AG04449 (cell line): ENCODE data around the gene SYNCRIP.

Source experiments
- CTCF ChIA-PET: fragments of 350-600 bp; formaldehyde crosslinking; extraction: SDS; loops from one replicate; lab custom pipeline; 2021; ENCODE audit warnings: antibody characterized with exemption; lab: Yijun Ruan, JAX
- POLR2A ChIA-PET: fragments of 400-600, 350-600 bp; formaldehyde crosslinking; extraction: SDS; loops from one replicate; lab custom pipeline; 2020; ENCODE audit warnings: antibody characterized with exemption, inconsistent platforms; lab: Yijun Ruan, JAX
- DNase-seq: peaks from one replicate; pipeline ENCODE4 v3.0.0-alpha.2; 2010; ENCODE audit warnings: low read depth, low spot score
- H3K4me3 ChIP-seq: 2 replicates; pipeline ENCODE4 v1.5.1; 2011; ENCODE audit warnings: low read depth, mild to moderate bottlenecking, control low read depth, low read length
- TF ChIP-seq, protein P1 (sequence below): IDR thresholded peaks from one replicate; pipeline ENCODE4 v1.5.1; 2011; ENCODE audit warnings: mild to moderate bottlenecking, moderate library complexity, low read length, control low read depth, inconsistent platforms; ENCODE audit not compliant: insufficient read depth; ENCODE audit errors: missing control alignments

The SYNCRIP gene

DNA sequence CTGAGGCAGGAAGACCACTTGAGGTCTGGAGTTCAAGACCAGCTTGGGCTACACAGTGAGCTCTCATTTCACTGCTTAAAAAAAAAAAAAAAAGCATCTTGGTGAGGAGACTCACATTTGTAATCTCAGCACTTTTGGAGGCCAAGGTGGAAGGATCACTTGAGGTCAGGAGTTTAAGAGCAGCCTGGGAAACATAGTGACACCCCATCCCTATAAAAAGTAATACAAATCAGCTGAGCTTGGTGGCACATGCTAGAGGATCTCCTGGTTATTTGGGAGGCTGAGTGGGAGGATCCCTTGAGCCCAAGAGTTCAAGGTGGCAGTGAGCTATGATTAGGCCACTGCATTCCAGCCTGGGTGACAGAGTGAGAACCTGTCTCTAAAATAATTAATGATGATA is 29.4 kb upstream of the SYNCRIP start:
- CTCF ChIA-PET, result interaction anchor here (0.6 to 0.9 kb wide), 2 partner anchors 28 to 135 kb away, joined by 3 to 4 read pairs; no protein-coding TSS in a partner anchor
- POLR2A ChIA-PET, result interaction anchor here (0.6 to 1.0 kb wide), 4 partner anchors 10 to 40 kb away, joined by 3 to 5 read pairs (median 3); no protein-coding TSS in a partner anchor
- TF ChIP-seq, protein P1, sequence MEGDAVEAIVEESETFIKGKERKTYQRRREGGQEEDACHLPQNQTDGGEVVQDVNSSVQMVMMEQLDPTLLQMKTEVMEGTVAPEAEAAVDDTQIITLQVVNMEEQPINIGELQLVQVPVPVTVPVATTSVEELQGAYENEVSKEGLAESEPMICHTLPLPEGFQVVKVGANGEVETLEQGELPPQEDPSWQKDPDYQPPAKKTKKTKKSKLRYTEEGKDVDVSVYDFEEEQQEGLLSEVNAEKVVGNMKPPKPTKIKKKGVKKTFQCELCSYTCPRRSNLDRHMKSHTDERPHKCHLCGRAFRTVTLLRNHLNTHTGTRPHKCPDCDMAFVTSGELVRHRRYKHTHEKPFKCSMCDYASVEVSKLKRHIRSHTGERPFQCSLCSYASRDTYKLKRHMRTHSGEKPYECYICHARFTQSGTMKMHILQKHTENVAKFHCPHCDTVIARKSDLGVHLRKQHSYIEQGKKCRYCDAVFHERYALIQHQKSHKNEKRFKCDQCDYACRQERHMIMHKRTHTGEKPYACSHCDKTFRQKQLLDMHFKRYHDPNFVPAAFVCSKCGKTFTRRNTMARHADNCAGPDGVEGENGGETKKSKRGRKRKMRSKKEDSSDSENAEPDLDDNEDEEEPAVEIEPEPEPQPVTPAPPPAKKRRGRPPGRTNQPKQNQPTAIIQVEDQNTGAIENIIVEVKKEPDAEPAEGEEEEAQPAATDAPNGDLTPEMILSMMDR, result no peak
- no peak for DNase-seq
- no peak overlapping the region for H3K4me3 ChIP-seq

- CTCF ChIA-PET, result interaction anchor here (1.2 to 1.4 kb wide), 2 partner anchors 8 to 9 kb away, joined by 3 read pairs; no protein-coding TSS in a partner anchor
- POLR2A ChIA-PET, result interaction anchor here (1.6 to 2.1 kb wide), 3 partner anchors 8 to 27 kb away, joined by 7 to 33 read pairs (median 28); partner anchors contain the start of gene SYNCRIP
- TF ChIP-seq, protein P1, result no peak
- H3K4me3 ChIP-seq, result no peak overlapping the region
- no peak for DNase-seq
Measured at GRCh38 chr6:85670573-85670972, 27.9 kb upstream of the SYNCRIP start.

- POLR2A ChIA-PET, result interaction anchor here (1.6 to 2.1 kb wide), 3 partner anchors 9 to 26 kb away, joined by 7 to 33 read pairs (median 28); partner anchors contain the start of gene SYNCRIP
- CTCF ChIA-PET, result interaction anchor here (1.2 to 1.4 kb wide), 2 partner anchors 8 to 9 kb away, joined by 3 read pairs; no protein-coding TSS in a partner anchor
- DNase-seq, result no peak
- H3K4me3 ChIP-seq, result no peak overlapping the region
- TF ChIP-seq, protein P1, result no peak
Measured at GRCh38 chr6:85669735-85670194, 27.1 kb upstream of the SYNCRIP start.

DNA sequence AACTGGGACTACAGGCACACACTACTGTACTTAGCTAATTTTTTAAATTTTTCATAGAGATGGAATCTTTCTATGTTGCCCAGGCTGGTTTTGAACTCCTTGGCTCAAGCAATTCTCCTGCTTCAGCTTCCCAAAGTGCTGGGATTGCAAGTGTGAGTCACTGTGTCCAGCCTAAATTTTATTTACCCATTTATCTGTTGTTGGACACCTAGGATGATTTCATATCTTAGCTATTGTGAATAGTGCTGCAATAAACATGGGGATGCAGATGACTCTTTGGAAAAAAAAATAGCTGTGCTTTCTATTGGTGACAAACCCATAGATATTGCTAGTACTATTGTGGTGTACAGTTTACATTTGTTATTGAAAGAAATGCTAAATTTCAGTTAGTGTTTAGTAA is 19.6 kb upstream of the SYNCRIP start:
- CTCF ChIA-PET, result no interaction called here
- no peak overlapping the region for H3K4me3 ChIP-seq
- TF ChIP-seq, protein P1, result no peak
- POLR2A ChIA-PET, result interaction anchor here (0.7 to 1.2 kb wide), 2 partner anchors 9 to 16 kb away, joined by 3 to 7 read pairs; no protein-coding TSS in a partner anchor
- DNase-seq, result no peak

DNA sequence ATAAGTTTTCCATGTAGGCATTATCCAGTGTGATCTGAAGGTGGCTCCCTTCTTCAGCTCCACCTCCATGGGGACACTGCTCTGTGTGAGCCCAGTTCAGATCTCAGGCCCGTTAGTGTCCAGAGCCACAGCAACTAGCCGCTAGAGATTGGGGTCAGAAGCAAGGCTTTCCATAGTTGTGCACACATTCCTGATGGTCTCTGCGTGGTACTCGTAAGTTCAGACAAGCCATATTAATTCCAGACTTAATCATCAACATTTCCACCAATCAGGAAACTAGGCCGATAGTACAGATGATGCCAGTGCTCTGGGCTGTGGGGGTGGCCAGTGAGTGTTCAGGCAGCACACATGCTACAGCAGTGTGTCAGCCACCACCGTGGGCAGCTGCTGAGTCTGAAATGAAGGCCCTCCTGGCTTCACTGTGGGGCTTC is 17.5 kb upstream of the SYNCRIP start:
- ChIA-PET CTCF (interaction anchor here (0.6 to 1.4 kb wide), 2 partner anchors 9 to 10 kb away, joined by 3 read pairs; no protein-coding TSS in a partner anchor), POLR2A (interaction anchor here (0.6 to 2.0 kb wide), 5 partner anchors 10 to 20 kb away, joined by 3 to 35 read pairs (median 11); partner anchors contain the start of gene SYNCRIP)
- peak overlapping the region; percentile 32; the same call in 1 of the 2 replicates for H3K4me3 ChIP-seq
- DNase-seq, result peak; percentile 87
- TF ChIP-seq, protein P1, result peak; percentile 14

- CTCF ChIA-PET, result interaction anchor here (0.7 kb wide), 1 partner anchor 10 kb away, joined by 3 read pairs; no protein-coding TSS in a partner anchor
- POLR2A ChIA-PET, result interaction anchor here (2.0 kb wide), 1 partner anchor 28 kb away, joined by 10 read pairs; no protein-coding TSS in a partner anchor
Measured at GRCh38 chr6:85650606-85651005, 7.9 kb upstream of the SYNCRIP start.

More at GRCh38 chr6:85650606-85651005, 7.9 kb upstream of the SYNCRIP start:
- TF ChIP-seq, protein P1, result no peak
- DNase-seq, result no peak
- H3K4me3 ChIP-seq, result no peak overlapping the region
